OCI-LY1 (cell line): ENCODE data around the gene PROKR1.

ENCODE experiments used
- H2AFZ ChIP-seq: fragments of 200-600 bp; sonication (generic), shearing (Covaris generic); 2 replicates; pipeline ENCODE4 v1.6.0; 2014; ENCODE audit warnings: antibody characterized with exemption, mild to moderate bottlenecking, low read length
- H3F3A ChIP-seq: fragments of 200-600 bp; sonication (generic), shearing (Covaris generic); 2 replicates; pipeline ENCODE4 v1.6.0; 2014; ENCODE audit warnings: mild to moderate bottlenecking, antibody characterized with exemption, low read length, moderate library complexity; ENCODE audit not compliant: insufficient read depth
- H3K27ac ChIP-seq: fragments of 200-600 bp; sonication (generic); 2 replicates; pipeline ENCODE4 v1.5.1; 2014; ENCODE audit warnings: low read length, mixed run types, mild to moderate bottlenecking, low read depth; ENCODE audit not compliant: poor library complexity, severe bottlenecking
- H3K27me3 ChIP-seq: fragments of 200-600 bp; sonication (generic); 2 replicates; pipeline ENCODE4 v1.6.0; 2014; ENCODE audit warnings: antibody characterized with exemption, mild to moderate bottlenecking, low read length, moderate library complexity; ENCODE audit not compliant: insufficient read depth
- H3K36me3 ChIP-seq: fragments of 200-600 bp; sonication (generic); 2 replicates; pipeline ENCODE4 v1.6.1; 2014; ENCODE audit warnings: mild to moderate bottlenecking, antibody characterized with exemption, low read length, moderate library complexity, mixed read lengths; ENCODE audit not compliant: insufficient read depth
- H3K4me1 ChIP-seq: fragments of 200-600 bp; sonication (generic); 2 replicates; pipeline ENCODE4 v1.5.1; 2014; ENCODE audit warnings: mild to moderate bottlenecking, low read length, moderate library complexity; ENCODE audit not compliant: insufficient read depth, severe bottlenecking
- H3K4me2 ChIP-seq: fragments of 200-600 bp; sonication (generic), shearing (Covaris generic); 2 replicates; pipeline ENCODE4 v1.6.1; 2014; ENCODE audit warnings: low read length
- H3K4me3 ChIP-seq: fragments of 200-600 bp; sonication (generic); 2 replicates; pipeline ENCODE4 v1.5.1; 2014; ENCODE audit warnings: low read length, low read depth, mild to moderate bottlenecking, mixed read lengths; ENCODE audit not compliant: poor library complexity, severe bottlenecking
- H3K79me2 ChIP-seq: fragments of 200-600 bp; shearing (Covaris generic); 2 replicates; pipeline ENCODE4 v1.6.1; 2016; ENCODE audit warnings: mixed run types, low read length, mixed read lengths; ENCODE audit not compliant: insufficient read depth
- H3K9ac ChIP-seq: fragments of 200-600 bp; sonication (generic), shearing (Covaris generic); 2 replicates; pipeline ENCODE4 v1.6.1; 2014; ENCODE audit warnings: mild to moderate bottlenecking, low read length, mixed read lengths
- H3K9me2 ChIP-seq: fragments of 200-600 bp; sonication (generic), shearing (Covaris generic); 2 replicates; pipeline ENCODE4 v1.6.1; 2014; ENCODE audit warnings: low read depth, mild to moderate bottlenecking, low read length, mixed read lengths
- H3K9me3 ChIP-seq: fragments of 200-600 bp; shearing (Covaris generic); 2 replicates; pipeline ENCODE4 v1.6.1; 2014; ENCODE audit warnings: low read length, mixed read lengths
- H4K20me1 ChIP-seq: fragments of 200-600 bp; sonication (generic), shearing (Covaris generic); 2 replicates; pipeline ENCODE4 v1.6.0; 2016; ENCODE audit warnings: mild to moderate bottlenecking, low read length; ENCODE audit not compliant: insufficient read depth
- EZH2 ChIP-seq: fragments of 200-600 bp; sonication (generic), shearing (Covaris generic); IDR thresholded peaks from 2 replicates; pipeline ENCODE4 v1.8.0; 2017; ENCODE audit warnings: borderline replicate concordance, mixed run types, mild to moderate bottlenecking, antibody characterized with exemption, low read length, moderate library complexity, mixed read lengths
- TF ChIP-seq, protein P1 (sequence below): fragments of 200-600 bp; sonication (generic), shearing (Covaris generic); IDR thresholded peaks from 2 replicates; pipeline ENCODE4 v1.5.1; 2017; ENCODE audit warnings: mild to moderate bottlenecking, antibody characterized with exemption, low read length, moderate library complexity, mixed read lengths

The PROKR1 gene

GRCh38 chr2:68689553-68690537 is 46.5 kb downstream of the PROKR1 start:
- no peaks in the 10 kb centered on the region for H3K27me3 ChIP-seq
- H2AFZ ChIP-seq, result no peak overlapping the region
- H3K9me2 ChIP-seq, result no peaks in the 10 kb centered on the region
- peaks cover 49% of the 10 kb centered on the region for H3K4me1 ChIP-seq
- TF ChIP-seq EZH2, result no peak
- TF ChIP-seq, protein P1, sequence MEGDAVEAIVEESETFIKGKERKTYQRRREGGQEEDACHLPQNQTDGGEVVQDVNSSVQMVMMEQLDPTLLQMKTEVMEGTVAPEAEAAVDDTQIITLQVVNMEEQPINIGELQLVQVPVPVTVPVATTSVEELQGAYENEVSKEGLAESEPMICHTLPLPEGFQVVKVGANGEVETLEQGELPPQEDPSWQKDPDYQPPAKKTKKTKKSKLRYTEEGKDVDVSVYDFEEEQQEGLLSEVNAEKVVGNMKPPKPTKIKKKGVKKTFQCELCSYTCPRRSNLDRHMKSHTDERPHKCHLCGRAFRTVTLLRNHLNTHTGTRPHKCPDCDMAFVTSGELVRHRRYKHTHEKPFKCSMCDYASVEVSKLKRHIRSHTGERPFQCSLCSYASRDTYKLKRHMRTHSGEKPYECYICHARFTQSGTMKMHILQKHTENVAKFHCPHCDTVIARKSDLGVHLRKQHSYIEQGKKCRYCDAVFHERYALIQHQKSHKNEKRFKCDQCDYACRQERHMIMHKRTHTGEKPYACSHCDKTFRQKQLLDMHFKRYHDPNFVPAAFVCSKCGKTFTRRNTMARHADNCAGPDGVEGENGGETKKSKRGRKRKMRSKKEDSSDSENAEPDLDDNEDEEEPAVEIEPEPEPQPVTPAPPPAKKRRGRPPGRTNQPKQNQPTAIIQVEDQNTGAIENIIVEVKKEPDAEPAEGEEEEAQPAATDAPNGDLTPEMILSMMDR, result no peak
- H3K36me3 ChIP-seq, result no peaks in the 10 kb centered on the region
- no peaks in the 10 kb centered on the region for H4K20me1 ChIP-seq
- H3K4me2 ChIP-seq, result peak overlapping the region; percentile 68
- peak overlapping the region; percentile 48 for H3K4me3 ChIP-seq
- no peaks in the 10 kb centered on the region for H3K9me3 ChIP-seq
- peak overlapping the region; percentile 62 for H3K9ac ChIP-seq
- H3K27ac ChIP-seq, result peak overlapping the region; percentile 97
- 0 out of 2 replicates have a peak, but pooled peaks cover 4% of the 10 kb centered on the region for H3F3A ChIP-seq
- no peaks in the 10 kb centered on the region for H3K79me2 ChIP-seq

DNA sequence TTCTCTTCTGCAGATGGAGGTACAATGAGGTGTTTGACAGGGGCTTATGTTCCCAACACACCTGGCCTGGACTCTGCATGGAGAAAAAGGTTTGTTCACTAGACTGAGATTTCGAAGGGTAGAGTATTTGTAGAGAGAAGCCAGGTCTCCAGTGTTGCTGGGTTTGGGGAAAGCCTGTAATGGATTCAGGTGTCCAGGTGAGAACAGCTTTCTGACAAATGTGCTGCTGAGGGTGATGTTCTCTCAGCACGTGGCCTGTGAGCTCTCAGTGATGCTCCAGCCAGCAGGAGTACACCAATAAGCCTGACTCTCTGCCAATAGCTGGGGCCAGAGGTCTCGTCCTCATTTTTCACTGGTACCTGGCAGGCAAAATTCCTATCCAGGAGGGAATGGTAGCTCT is 47.5 kb downstream of the PROKR1 start:
- TF ChIP-seq EZH2, result no peak
- H3K4me3 ChIP-seq, result peak overlapping the region; percentile 48
- H3K9ac ChIP-seq, result peak overlapping the region; percentile 62
- H3K27ac ChIP-seq, result peak overlapping the region; percentile 97
- peaks cover 49% of the 10 kb centered on the region for H3K4me1 ChIP-seq
- no peaks in the 10 kb centered on the region for H3K9me3 ChIP-seq
- no peak overlapping the region for H2AFZ ChIP-seq
- H3K27me3 ChIP-seq, result no peaks in the 10 kb centered on the region
- H3K4me2 ChIP-seq, result peak overlapping the region; percentile 68
- H3K79me2 ChIP-seq, result no peaks in the 10 kb centered on the region
- H3K9me2 ChIP-seq, result no peaks in the 10 kb centered on the region
- H3K36me3 ChIP-seq, result no peaks in the 10 kb centered on the region
- 0 out of 2 replicates have a peak, but pooled peaks cover 4% of the 10 kb centered on the region for H3F3A ChIP-seq
- no peaks in the 10 kb centered on the region for H4K20me1 ChIP-seq

GRCh38 chr2:68692511-68692910 is 49.1 kb downstream of the PROKR1 start:
- H3F3A ChIP-seq, result 0 out of 2 replicates have a peak, but pooled peaks cover 4% of the 10 kb centered on the region
- no peaks in the 10 kb centered on the region for H3K79me2 ChIP-seq
- H3K9me3 ChIP-seq, result peaks cover 3% of the 10 kb centered on the region; the same call in 1 of the 2 replicates
- H2AFZ ChIP-seq, result no peak overlapping the region
- H4K20me1 ChIP-seq, result no peaks in the 10 kb centered on the region
- H3K36me3 ChIP-seq, result no peaks in the 10 kb centered on the region
- no peaks in the 10 kb centered on the region for H3K27me3 ChIP-seq
- peaks cover 49% of the 10 kb centered on the region for H3K4me1 ChIP-seq
- no peaks in the 10 kb centered on the region for H3K9me2 ChIP-seq
- TF ChIP-seq, protein P1, result no peak
- TF ChIP-seq EZH2, result no peak
- H3K4me2 ChIP-seq, result no peak overlapping the region
- no peak overlapping the region for H3K4me3 ChIP-seq
- peak overlapping the region; percentile 41 for H3K27ac ChIP-seq
- no peak overlapping the region for H3K9ac ChIP-seq
